ENCODE measurements around the gene LARGE2.

LARGE2 gene

GRCh38 chr11:45947885-45948284 lies 25.4 kb downstream of the LARGE2 start:
- H3K27ac ChIP-seq, result no peak overlapping the region
- ChIA-PET CTCF (interaction anchor here (0.7 to 1.6 kb wide), 3 partner anchors 17 to 293 kb away, joined by 3 to 7 read pairs (median 3); no protein-coding TSS in a partner anchor), POLR2A (ENCODE audit: low non-redundant PET) (no interaction called here)
- no peak for TF ChIP-seq CTCF (conservative IDR thresholded peaks at IDR 0.05; ENCODE audit: low read depth)
- no peak for DNase-seq (ENCODE audit: low spot score)

- DNase-seq (ENCODE audit: low spot score), result no peak
- no peak for TF ChIP-seq CTCF (conservative IDR thresholded peaks at IDR 0.05; ENCODE audit: low read depth)
- H3K27ac ChIP-seq, result no peak overlapping the region
- POLR2A ChIA-PET (ENCODE audit: low non-redundant PET), result no interaction called here
- CTCF ChIA-PET, result interaction anchor here (0.6 to 1.6 kb wide), 4 partner anchors 17 to 293 kb away, joined by 3 to 7 read pairs (median 4); no protein-coding TSS in a partner anchor
These were observed 25.9 kb downstream of the LARGE2 start for GRCh38 chr11:45948356-45948755.

- POLR2A ChIA-PET (ENCODE audit: low non-redundant PET), result no interaction called here
- CTCF ChIA-PET, result no interaction called here
- no peak for TF ChIP-seq CTCF (conservative IDR thresholded peaks at IDR 0.05; ENCODE audit: low read depth)
- DNase-seq (ENCODE audit: low spot score), result no peak
- H3K27ac ChIP-seq, result no peak overlapping the region
These were observed 27.5 kb downstream of the LARGE2 start for GRCh38 chr11:45949992-45950407.

DNA sequence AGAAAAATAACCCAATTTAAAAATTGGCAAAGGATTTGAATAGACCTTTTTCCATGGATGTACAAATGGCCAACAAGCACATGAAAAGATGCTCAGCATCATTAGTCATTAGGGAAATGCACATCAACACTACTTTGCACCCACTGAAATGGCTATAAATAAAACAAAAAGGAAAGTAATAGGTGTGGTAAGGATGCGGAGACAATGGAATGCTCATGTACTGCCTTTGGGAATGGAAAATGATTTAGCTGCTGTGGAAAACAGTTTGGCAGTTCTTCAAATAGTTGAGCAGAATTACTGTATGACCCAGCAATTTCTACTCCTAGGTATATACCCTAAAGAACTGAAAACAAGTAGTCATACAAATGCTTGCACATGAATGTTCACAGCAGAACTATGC lies 37.4 kb downstream of the LARGE2 start:
- H3K27ac ChIP-seq, result no peak overlapping the region
- POLR2A ChIA-PET (ENCODE audit: low non-redundant PET), result no interaction called here
- DNase-seq (ENCODE audit: low spot score), result no peak
- TF ChIP-seq CTCF (conservative IDR thresholded peaks at IDR 0.05; ENCODE audit: low read depth), result no peak
- CTCF ChIA-PET, result no interaction called here

GRCh38 chr11:45960387-45961095 lies 38.1 kb downstream of the LARGE2 start:
- DNase-seq (ENCODE audit: low spot score), result no peak

DNA sequence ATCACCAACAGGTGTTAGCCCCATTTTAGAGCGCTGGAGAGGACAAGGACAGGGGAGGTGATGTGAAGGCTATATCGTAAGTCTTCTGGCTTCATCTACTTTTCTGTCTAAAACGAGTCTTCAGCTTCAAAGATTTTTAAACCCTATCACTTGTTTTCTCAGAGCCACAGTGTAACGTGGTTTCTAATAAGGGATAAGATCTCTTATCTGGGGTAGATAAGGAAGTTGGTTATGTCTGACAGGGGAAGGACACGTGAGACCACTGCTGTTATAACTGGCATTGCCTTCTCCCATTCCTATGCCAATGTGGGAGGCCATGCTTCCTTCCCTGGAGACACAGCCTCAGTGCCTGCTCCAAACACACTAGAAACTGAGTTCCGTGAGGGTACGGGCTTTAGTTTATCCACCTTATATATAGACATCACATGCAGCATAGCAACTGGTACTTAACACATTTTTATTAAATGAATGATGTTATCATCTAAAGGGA lies 39.3 kb downstream of the LARGE2 start:
- no peak for DNase-seq (ENCODE audit: low spot score)
- TF ChIP-seq CTCF (conservative IDR thresholded peaks at IDR 0.05; ENCODE audit: low read depth), result no peak
- ChIA-PET POLR2A (ENCODE audit: low non-redundant PET) (no interaction called here), CTCF (no interaction called here)
- no peak overlapping the region for H3K27ac ChIP-seq

More at GRCh38 chr11:45960387-45961095, 38.1 kb downstream of the LARGE2 start:
- ChIA-PET POLR2A (ENCODE audit: low non-redundant PET) (no interaction called here), CTCF (interaction anchor here (0.6 kb wide), 1 partner anchor 589 kb away, joined by 4 read pairs; no protein-coding TSS in a partner anchor)
- no peak overlapping the region for H3K27ac ChIP-seq
- no peak for TF ChIP-seq CTCF (conservative IDR thresholded peaks at IDR 0.05; ENCODE audit: low read depth)

Data from RWPE1 (cell line).